HG03558 (cell line): Measurements from ENCODE around the gene MFF.
"Not testable (repeated sequence)": the region's sequence is repeated elsewhere in the genome, so short reads cannot be mapped to it uniquely, and the experiment has no call there.

Experiments used
- ATAC-seq: cut with Tn5 transposase; IDR thresholded peaks from one replicate; pipeline ENCODE4 v1.9.1; 2021; ENCODE audit warnings: moderate number of reproducible peaks; ENCODE audit not compliant: unreplicated experiment; ENCODE audit errors: extremely low read depth

MFF gene

DNA sequence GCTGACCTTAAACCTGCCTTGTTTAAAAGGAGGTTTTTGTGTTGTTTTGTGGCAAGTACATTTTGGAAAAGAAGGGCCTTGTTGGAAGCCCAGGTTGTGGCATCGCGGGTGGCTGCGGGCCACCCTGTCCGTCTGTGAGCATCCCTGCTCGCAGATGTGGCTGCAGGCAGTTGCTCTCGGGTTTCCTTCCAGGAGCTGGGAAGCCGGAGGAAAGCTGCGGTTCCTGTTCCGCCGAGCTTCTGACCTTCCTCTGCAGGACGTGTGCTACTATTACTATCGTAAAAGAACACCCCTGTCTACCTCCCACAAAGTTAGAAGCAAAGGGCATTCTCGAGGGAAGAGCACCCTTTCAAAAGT, 766 bp downstream of the MFF start:
- no peak for ATAC-seq

DNA sequence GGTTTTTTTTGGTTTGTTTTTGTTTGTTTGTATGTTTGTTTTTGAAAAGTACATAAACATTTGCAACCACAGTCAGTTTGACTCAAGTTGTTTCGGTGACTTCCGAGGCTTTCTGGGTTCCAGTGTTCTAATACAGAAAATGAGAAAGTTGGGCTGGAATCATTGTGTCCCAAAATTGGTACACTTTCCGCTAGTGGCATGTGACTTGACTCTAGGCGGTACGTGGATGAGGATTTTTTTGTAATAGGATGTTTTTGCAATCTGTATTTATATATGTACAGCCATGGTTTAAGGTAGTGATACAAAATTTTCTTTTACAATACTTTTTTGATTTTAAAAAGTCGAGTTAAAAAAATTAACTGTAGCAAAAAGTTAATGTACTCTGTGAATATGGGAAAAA, 1.7 kb downstream of the MFF start:
- ATAC-seq = no peak

DNA sequence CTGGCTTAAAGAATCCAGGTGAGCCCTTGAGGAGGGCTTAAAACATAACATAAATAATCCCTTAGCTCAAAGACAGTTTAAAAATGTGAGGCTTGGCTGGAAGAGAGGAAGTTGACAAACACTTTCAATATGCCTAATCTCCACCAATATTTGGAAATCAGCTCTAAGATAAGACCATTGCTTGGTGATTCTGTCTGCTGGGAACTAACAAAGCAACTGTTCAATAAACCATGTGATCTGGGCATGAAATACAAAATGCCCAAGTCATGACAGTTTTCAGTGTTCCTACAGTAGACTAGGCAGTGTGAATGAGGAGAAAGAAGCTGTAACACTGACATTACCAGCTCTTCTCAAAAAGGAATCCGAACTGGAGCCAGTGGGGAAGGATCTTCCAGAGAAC, 10.7 kb downstream of the MFF start:
- no peak for ATAC-seq

DNA sequence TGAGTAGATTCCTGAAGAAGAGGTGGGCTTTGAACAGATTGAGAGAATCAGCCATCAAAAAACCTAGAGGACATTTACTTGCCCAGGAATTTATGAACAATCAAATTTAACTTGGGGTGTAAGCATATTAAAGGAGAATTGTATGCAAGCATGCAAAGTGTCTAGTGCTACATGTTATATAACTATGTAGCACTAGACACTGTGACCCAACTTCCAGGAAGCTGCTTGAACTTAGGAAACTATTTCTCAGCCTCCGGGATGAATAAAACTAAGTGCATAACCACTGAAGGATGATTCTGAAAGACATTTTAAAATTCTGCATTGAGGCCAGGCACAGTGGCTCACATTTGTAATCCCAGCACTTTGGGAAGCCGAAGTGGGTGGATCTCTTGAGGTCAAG, 12.4 kb downstream of the MFF start:
- no peak for ATAC-seq

DNA sequence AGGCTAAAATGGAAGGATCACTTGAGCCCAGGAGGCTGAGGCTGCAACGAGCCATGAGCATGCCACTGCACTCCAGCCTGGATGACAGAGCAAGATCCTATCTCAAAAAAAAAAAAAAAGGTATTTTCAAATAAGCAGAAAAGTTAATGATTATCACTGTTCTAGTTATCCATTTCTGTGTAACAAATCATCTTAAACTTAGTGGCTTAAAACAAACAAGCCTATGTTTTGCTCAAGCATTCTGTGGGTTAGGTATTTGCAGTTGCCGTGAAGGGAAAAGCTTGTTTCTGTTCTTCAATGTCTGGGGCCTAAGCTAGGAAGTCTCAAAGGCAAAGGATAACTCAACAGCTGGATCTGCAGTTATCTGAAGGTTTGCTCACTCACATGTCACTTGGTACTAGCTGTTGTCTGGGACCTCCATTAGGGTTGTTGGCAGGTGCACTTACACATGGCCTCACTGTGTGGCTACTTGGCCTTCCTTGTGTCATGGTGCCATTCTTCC, 14.1 kb downstream of the MFF start:
- no peak for ATAC-seq

DNA sequence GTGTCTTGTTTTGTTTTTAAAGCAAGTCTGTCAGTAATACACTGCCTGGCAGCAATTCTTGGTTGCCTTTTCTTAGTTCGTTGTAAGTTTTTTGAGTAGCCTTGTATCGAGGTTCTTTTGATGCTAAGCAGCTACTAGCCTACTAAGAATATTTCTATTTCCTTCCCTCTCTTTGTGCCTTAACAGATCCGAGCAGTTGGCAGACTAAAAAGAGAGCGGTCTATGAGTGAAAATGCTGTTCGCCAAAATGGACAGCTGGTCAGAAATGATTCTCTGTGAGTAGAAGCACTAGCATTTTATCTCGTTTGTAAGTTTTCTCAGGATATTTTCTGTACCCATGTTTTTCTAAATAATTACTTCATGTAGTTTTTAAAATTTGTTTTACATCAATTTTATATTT, 15.1 kb downstream of the MFF start:
- ATAC-seq = no peak

DNA sequence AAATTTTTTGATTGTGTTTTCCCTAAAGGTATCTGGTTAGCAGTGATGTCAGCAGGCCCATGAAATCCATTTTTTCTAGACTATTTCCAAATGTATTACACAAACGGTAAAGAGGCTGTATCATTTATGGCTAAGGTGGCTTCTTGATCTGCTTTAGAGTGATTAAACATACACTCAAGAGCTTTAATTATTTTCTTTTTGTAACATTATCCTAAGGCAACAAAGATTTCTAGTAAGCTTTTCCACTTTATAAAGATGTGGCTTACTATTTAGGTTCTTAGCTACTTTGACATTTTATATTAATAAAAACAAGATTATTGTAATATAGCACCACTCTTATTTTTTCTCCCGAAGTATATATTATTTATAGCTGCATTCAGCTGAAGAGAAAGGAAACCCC, 16.5 kb downstream of the MFF start:
- ATAC-seq = no peak

DNA sequence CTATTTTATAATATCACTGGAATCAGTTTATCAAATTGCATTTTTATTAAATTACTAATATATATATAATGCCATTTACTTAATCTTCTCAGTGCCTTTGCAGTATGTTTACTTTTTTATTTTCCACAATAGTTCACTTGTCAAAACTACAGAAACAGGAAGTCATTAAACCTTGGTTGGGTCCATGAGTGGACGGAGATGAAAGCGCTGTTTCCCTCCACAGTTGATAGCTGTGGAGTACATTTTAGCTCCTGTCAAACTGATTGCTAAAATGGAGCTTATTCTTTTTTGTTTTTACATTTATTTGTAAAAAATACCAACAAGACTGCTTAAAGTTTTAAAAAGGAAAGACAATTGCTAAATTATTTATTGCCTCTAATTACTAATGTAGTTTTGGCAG, 19.2 kb downstream of the MFF start:
- no peak for ATAC-seq

DNA sequence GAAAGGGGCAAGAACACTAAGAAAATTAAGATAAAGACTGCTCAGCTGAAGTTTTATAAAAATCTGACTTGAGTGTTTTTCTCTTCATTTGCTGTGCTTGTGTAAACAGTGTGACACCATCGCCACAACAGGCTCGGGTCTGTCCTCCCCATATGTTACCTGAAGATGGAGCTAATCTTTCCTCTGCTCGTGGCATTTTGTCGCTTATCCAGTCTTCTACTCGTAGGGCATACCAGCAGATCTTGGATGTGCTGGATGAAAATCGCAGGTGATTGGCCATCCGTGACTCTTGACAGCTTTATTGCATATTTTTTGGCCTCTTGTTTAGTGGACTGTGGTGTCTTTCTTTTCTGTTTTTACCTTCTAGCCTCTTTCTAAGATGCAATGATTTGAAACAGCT, 22.1 kb downstream of the MFF start:
- ATAC-seq = no peak

DNA sequence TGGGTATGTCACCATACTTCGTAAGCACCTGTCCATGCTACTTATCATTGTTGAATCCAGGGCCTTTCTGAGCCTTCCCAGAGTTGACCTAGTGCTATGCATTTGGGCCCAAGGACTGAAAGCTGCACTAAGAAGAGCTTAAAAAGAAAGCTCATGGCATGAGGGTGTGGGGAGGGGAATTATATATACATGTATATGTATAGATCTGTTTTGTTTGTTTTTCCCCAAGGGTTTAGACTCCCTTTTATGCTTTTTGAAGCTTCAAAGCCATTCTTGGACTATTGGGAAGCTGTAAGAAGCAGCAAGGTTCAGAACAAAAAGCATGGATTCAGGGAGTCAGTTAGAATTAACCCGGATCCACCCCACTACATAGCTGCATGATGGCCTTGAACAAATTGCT, 23.3 kb downstream of the MFF start:
- ATAC-seq = no peak

DNA sequence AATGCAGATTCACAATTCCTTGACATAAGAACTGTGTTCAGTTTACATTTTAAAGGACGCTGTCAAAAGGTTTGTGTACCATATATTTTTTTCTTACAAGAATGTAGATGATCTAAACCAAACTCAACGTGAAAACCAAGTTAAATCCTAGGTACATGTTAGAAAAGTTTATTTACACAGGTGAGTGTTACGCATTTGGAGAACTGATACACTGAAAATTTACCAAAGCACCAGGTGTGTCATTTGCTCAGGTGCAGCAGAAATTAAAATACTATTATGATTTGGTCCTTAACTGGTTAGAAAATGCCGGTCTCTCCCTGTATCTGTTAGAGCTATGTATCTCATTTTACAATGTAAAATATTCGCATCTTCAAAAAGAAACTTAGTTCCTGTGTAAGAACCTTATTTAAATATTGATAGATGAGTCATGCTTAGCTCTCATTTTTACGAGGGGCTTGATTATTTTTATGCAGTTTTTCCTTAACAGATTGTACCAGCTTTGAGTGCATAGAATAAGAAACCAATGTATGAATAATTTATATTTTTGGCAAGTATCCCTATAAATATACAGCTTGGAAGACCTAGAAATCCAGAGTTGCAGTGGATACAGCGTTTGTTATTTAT, 25.1 kb downstream of the MFF start:
- ATAC-seq = no peak

DNA sequence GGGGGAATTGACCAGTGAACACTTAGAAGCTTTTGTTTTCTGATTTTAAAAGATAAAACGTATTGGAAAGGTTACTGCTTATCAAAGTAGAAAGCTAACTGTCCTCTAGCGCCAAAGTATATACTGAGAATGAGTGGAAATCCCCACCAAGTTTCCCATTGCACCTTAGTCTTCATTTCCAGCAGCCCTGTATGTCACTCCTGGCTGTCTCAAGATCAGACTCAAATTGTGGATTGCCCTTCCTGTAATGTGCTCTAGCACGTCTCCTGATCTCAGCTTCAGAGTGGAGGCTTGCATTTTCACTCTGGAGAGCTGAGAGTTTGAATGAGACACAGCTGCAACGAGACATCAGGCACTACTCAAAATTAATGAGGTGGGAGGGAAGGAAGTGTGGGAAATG, 26.6 kb downstream of the MFF start:
- peak; percentile 67 for ATAC-seq

DNA sequence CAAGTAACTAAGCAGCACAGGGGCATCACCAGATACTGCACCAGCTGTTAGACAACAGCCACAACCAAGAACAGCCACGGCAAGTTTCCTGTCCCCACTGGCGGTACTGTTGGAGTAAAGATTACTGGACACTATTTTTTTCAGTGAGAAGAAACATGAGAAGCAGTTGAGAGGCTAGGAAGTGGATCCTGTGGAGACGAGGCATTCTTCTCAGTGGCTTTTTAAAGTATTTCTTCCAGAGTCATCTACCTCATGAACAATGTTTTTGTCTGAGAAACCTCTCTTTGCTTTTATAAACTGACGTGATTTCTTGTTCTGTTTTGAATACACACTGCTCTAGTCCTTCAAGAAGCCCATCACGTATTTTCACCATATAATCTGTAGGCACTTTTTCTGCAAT, 35.3 kb downstream of the MFF start:
- no peak for ATAC-seq

DNA sequence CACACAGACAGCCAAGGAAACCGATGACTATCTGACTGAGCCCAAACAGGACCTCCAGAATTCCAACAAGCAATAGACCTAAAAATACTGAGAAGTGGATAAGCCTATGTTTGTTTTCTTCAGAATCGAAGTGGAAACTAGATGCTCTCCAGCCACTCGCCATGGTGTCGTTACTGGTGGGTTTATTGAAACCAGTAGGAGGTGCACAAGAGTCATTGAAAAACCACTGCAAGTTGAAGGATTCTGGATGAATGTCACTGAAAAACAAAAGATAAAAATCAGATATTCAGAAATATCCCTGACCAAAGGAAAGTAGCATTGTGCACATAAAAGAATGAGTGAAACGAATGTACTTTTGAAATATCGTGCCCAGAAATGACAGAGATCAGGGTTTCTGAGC, 38.7 kb downstream of the MFF start:
- ATAC-seq = no peak

DNA sequence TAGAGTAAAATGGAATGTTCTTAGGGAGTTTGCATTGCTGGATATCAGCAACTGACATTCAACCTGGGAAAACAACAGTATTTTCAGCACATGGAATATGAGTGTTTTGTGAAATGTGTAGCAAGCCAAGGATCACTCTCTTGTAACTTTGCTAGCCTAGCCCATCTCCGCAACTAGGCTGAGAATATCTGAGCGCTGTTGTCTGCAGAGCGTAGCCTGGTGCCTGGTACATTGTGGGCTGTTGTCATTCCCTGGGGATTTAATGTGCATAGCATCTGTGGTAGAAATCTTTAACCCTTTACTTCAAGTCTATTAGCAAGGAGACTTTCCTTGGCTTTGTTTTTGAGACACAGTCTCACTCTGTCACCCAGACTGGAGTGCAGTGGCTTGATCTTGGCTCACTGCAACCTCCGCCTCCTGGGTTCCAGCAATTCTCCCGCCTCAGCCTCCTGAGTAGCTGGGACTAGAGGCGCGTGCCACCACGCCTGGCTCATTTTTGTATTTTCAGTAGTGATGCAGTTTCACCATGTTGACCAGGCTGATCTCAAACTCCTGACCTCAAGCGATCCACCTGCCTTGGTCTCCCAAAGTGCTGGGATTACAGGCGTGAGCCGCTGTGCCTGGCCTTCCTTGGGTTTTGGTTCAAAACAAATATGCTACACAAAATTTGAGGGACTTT, 39.7 kb downstream of the MFF start:
- not testable (repeated sequence) for ATAC-seq

DNA sequence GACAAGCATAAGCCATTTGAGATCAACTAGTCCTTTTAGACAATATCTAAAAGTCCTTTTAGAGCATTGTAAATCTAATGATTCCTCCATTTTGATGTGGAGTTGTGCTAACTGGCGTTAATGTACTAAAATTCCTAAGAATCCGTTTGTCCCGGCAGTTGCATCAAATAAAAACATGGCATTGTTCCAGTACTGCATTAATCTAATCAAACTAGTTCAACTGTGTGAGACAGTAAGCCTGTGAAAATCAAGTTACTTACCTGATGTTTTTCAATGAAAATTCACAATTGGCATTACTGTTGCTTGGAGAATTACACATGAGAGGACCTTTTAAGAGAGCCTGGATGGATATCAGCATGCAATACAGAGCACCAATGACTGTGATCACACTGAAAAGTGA, 40.8 kb downstream of the MFF start:
- no peak for ATAC-seq

DNA sequence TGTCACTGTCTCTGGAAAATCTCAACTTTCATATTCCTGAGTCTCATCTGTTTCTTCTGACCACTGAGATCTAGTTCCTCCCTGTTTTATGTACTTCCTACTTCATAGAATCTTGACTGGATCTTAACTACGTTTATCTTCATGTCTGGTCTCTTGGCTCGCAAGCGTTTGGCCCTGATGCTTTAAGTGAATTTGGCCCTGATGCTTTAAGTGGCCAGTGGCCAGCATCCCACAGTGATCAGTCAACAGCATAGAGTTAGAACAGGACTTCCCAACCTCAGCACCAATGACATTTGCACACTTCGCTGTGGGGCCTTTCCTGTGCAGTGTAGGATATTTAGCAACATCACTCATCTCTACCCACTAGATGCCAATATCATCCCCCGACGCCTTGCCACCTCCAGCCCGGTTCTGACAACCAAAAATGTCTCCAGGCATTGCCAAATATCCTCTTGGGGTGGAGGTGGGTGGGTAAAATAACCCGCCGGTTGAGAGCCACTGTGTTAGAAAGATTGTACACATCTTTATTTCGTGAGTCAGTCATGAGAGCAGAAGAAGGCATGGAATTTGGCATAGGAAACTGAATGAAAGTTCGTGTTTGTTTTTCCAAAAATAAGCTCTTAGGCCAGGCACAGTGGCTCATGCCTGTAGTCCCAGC, 41.8 kb downstream of the MFF start:
- ATAC-seq = no peak

DNA sequence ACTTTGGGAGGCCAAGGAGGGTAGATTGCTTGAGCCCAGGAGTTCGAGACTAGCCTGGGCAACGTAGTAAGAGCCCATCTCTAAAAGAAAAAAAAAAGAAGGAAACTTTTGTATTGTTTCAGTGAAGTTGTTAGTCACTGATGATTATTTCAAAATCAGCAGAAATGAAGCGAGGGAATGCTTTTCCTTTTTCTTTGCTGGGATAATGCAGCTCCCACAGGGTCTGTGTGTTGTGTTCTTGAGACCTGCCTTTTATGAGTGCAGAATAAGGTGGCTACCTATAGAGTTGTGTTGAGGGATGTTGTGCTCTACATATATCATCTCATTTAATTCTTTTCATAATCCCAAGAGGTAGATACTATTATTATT, 42.4 kb downstream of the MFF start:
- no peak for ATAC-seq

DNA sequence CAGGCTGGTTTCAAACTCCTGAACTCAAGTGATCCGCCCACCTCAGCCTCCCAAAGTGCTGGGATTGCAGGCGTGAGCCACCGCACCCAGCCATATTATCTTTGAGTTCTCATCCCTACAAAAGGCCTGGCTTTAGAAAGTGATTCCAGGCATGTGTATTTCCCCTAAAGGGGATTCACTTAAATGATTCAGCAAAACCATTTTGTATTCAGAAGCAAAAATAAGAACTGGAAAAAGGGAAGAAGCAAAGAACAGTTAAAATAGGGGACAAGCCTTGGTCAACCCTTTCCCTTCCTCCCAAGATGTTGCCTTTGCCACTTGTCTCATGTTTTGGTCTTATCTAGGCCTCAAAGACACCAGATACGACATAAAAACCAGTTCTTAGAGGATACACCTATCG, 43.5 kb downstream of the MFF start:
- ATAC-seq = no peak

DNA sequence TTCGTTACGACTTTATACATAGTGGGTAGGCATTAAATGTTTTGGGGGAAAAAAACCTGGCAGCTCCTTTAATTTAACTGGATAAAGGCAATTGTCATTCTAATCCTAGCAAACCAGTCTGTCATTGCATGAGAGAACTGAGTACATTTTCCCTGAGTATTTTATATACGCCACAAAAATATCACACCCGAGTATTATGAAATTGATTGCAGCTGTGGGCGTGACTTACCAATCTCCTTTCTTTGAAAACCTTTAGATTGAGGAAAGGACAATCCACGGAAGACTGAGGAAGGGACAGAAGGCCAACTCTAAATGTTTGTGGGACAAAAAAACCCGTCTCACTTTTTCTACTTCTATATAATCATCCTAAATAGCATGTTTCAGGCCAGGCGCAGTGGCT, 45.0 kb downstream of the MFF start:
- no peak for ATAC-seq

DNA sequence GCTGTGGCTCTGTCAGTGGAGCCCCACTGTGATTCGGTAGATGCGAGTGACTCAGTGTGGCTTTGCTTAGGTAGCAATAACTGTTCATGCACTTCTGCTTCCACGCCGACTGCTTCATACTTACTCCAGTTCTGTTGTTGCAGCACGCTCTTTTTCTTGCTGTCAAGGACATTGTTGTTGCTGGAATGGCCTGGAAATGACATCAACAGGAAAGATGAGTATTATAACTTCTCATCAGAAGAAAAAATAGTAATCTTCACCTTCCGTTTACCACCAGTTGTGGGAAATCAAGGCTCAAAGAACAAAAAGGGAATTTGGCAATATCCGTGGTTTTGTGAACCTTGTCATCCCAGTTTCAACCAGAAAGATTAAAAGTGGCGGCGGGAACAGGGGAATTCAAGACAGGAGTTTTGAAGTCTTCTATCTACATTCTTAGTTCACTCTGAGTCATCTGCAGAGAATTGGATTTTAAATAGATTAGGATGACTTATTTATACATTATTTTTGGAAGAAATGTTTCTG, 45.8 kb downstream of the MFF start:
- no peak for ATAC-seq

DNA sequence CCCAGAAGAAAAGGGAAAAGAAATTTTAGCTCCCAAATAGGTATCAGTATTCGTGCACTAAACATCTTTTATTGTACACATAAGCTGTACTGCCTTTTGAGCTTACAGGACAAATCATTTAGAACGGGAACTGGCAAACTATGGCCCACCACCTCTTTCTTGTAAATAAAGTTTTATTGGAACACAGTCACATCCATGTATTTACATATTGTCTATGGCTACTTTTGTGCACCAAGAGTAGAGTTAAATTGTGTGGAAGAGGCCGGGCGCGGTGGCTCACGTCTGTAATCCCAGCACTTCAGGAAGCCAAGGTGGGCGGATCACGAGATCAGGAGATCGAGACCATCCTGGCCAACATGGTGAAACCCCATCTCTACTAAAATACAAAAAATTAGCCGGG, 48.3 kb downstream of the MFF start:
- ATAC-seq = no peak
